Liver (tissue), 9 donors: Measurements from ENCODE around the gene FTO. TPM values are rescaled to one million over a fixed set of nuclear protein-coding genes. Genes with fewer than 3 reads are reported as not detected.
A peak's percentile ranks its signal among the peaks of the same experiment; 100 is the strongest.

ENCODE experiments used
- DNase-seq: peaks from one replicate; pipeline ENCODE4 v3.0.0-alpha.2; 2017; ENCODE audit warnings: low spot score
- H3K27ac ChIP-seq, 2 donors: one replicate each; pipeline ENCODE4 v1.7.0; 2013; ENCODE audit warnings: inconsistent platforms in 2 of 2, low read length in 2 of 2, control low read depth in 1 of 2, low read depth in 1 of 2, mild to moderate bottlenecking in 1 of 2
- H3K27me3 ChIP-seq, 4 donors: one replicate each; pipeline versions ENCODE4 v1.6.1 to v1.7.0; 2013; ENCODE audit warnings: low read length in 3 of 4, inconsistent platforms in 1 of 4, mild to moderate bottlenecking in 1 of 4, moderate library complexity in 1 of 4; ENCODE audit not compliant: control insufficient read depth in 4 of 4, insufficient read depth in 4 of 4
- H3K36me3 ChIP-seq, 4 donors: one replicate each; pipeline versions ENCODE4 v1.6.1 to v1.7.0; 2013; ENCODE audit warnings: low read length in 3 of 4, mild to moderate bottlenecking in 3 of 4, low read depth in 1 of 4, moderate library complexity in 1 of 4; ENCODE audit not compliant: control insufficient read depth in 4 of 4, insufficient read depth in 3 of 4
- H3K4me1 ChIP-seq, 4 donors: one replicate each; pipeline versions ENCODE4 v1.6.1 to v1.7.0; 2013; ENCODE audit warnings: low read length in 3 of 4, mild to moderate bottlenecking in 3 of 4, moderate library complexity in 1 of 4; ENCODE audit not compliant: control insufficient read depth in 4 of 4, insufficient read depth in 4 of 4
- H3K4me3 ChIP-seq, 3 donors: one replicate each; pipeline versions ENCODE4 v1.6.1 to v1.7.0; 2013; ENCODE audit warnings: low read length in 3 of 3, control low read depth in 1 of 3, low read depth in 1 of 3, mild to moderate bottlenecking in 1 of 3
- H3K9ac ChIP-seq, 2 donors: one replicate each; pipeline ENCODE4 v1.7.0; 2013; ENCODE audit warnings: low read length in 2 of 2, mild to moderate bottlenecking in 2 of 2, moderate library complexity in 2 of 2, control low read depth in 1 of 2, low read depth in 1 of 2
- H3K9me3 ChIP-seq, 4 donors: one replicate each; pipeline versions ENCODE4 v1.6.1 to v1.7.0; 2013; ENCODE audit warnings: low read length in 3 of 4; ENCODE audit not compliant: control insufficient read depth in 4 of 4
- HNF4A ChIP-seq, 2 donors: conservative IDR thresholded peaks; 2 replicates each; pipeline ENCODE4 v1.6.1; 2016; ENCODE audit warnings: antibody characterized with exemption in 2 of 2, mild to moderate bottlenecking in 2 of 2
- HNF4G ChIP-seq: IDR thresholded peaks from 2 replicates; pipeline ENCODE4 v1.6.1; 2016; ENCODE audit warnings: antibody characterized with exemption
- NR2F2 ChIP-seq: IDR thresholded peaks from 2 replicates; pipeline ENCODE4 v1.6.1; 2016; ENCODE audit warnings: antibody characterized with exemption
- RAD21 ChIP-seq, 2 donors: IDR thresholded peaks; 2 replicates each; pipeline ENCODE4 v1.6.1; 2016; ENCODE audit warnings: antibody characterized with exemption in 2 of 2, mild to moderate bottlenecking in 2 of 2
- RXRA ChIP-seq, 2 donors: IDR thresholded peaks; 2 replicates each; pipeline ENCODE4 v1.6.1; 2017 to 2018; ENCODE audit warnings: antibody characterized with exemption in 2 of 2, mild to moderate bottlenecking in 1 of 2
- SP1 ChIP-seq: IDR thresholded peaks from 2 replicates; pipeline ENCODE4 v1.6.1; 2018; ENCODE audit warnings: antibody characterized with exemption, mild to moderate bottlenecking
- YY1 ChIP-seq: IDR thresholded peaks from 2 replicates; pipeline ENCODE4 v1.6.1; 2016; ENCODE audit warnings: antibody characterized with exemption, mild to moderate bottlenecking
- WGBS: extraction: QIAGEN DNeasy Blood & Tissue Kit; methylation state at CpG from one replicate; pipeline ENCODE4 v1.1.7; 2013; 5-methylcytosine and 5-hydroxymethylcytosine counted together
- polyA plus RNA-seq, 2 donors: library from polyadenylated mRNA; stranded (reverse) in 1 of 2; unstranded in 1 of 2; fragments of 200-250 nt in 1 of 2; fragments of >200 nt in 1 of 2; fragmentation: Nextera tagmentation in 1 of 2; extraction: Ambion mirVana in 1 of 2; gene quantifications; one replicate each; pipeline versions ENCODE4 v1.2.1 to v1.2.3, GENCODE V29; 2013 to 2015
- total RNA-seq, 2 donors: library from RNA; depleted of rRNA; stranded (reverse); fragments of >200 nt; gene quantifications; one replicate each; pipeline ENCODE4 v1.2.3, GENCODE V29; 2014
- TF ChIP-seq, protein P1 (sequence below): IDR thresholded peaks from 2 replicates; pipeline ENCODE4 v1.6.1; 2016; ENCODE audit warnings: antibody characterized with exemption
- TF ChIP-seq, protein P2 (sequence below): IDR thresholded peaks from 2 replicates; pipeline ENCODE4 v1.6.1; 2016; ENCODE audit warnings: antibody characterized with exemption, mild to moderate bottlenecking
- TF ChIP-seq, protein P3 (sequence below): fragments of 150-350 bp; IDR thresholded peaks from 2 replicates; pipeline ENCODE4 v1.5.1; 2017; ENCODE audit warnings: improper control_type of control experiment, low read depth, low read length; ENCODE audit not compliant: missing input control
- donor health status: healthy.
- donor health status: healthy.
- donor health status: healthy.
- donor health status: healthy.
- donor health status: healthy.

FTO gene
- total and polyA plus RNA-seq, 4 donors, result 12.0 to 54.2 (median 24.6) TPM

DNA sequence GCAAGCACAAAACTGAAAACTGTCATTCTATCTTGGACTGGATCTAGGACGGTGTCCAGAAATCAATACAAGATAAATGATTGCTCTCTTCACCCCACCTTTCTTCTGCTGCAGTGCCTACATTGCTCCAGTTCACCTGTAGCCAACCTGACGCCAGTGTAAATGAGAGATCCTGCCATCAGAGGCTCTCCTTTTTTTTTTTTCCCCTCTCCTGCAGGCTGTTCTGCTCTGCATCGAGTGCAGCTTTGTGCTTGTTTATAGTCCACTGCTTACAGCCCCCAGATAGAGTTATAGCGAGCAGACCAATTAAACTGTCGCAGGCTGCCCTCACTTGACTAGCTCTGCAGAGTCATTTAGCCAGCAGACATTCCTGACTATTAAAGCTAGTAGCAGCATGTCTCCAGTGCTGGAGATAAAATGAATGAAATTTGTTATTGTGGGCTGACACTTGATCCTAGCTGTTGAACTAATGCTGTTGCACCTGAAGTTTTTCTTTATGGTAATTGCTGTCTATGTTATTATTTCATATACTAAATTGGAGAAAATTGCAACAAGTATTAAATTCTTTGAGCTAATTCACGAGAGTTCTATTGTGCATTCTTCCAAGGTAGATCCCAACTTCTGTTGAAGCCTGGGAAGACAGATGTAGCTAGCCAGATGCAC, 257.1 kb downstream of the FTO start:
- Histone ChIP-seq H3K36me3 (no peaks in the 10 kb centered on the region), H3K4me1 (peaks cover 0 to 6% (median 2%) of the 10 kb centered on the region in 4 donors), H3K9me3 (no peaks in the 10 kb centered on the region), H3K9ac (no peak overlapping the region), H3K27me3 (no peaks in the 10 kb centered on the region), H3K4me3 (no peak overlapping the region), H3K27ac (no peak overlapping the region)
- 71% methylated on average over 6 of the region's 6 CpGs for WGBS
- peak in 1 of 2 donors; percentile 5 for TF ChIP-seq RAD21 (IDR thresholded peaks at IDR 0.05)
- TF ChIP-seq HNF4A (conservative IDR thresholded peaks at IDR 0.05), result no peak
- DNase-seq, result no peak

DNA sequence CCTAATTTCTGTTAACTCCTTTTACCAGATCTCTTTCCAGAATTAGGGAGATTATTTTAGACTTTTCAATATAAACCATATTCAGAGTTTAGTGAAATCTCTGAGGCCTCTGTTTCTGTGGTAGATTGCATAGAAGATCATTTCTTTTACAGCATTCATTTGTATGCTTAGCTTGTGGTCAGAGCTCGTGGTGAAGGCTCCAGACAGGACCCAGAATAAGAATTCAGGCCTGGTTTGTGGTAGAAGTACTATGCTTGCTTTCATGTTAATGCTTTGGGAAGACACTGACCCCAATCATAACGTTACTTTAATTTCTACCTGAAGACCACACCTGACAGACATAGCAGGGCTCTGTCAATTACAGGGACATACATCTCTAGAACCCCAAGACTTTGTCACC, 258.1 kb downstream of the FTO start:
- no peaks in the 10 kb centered on the region for H3K36me3 ChIP-seq
- H3K4me3 ChIP-seq, result no peak overlapping the region
- no peak for DNase-seq
- 90% methylated on average over 2 of the region's 2 CpGs for WGBS
- TF ChIP-seq HNF4G (no peak), NR2F2 (no peak)
- TF ChIP-seq, protein P1, sequence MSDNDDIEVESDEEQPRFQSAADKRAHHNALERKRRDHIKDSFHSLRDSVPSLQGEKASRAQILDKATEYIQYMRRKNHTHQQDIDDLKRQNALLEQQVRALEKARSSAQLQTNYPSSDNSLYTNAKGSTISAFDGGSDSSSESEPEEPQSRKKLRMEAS, result no peak
- no peaks in the 10 kb centered on the region for H3K27me3 ChIP-seq
- H3K4me1 ChIP-seq, result peaks cover 0 to 6% (median 2%) of the 10 kb centered on the region in 4 donors
- H3K9me3 ChIP-seq, result no peaks in the 10 kb centered on the region
- H3K9ac ChIP-seq, result no peak overlapping the region
- no peak overlapping the region for H3K27ac ChIP-seq

DNA sequence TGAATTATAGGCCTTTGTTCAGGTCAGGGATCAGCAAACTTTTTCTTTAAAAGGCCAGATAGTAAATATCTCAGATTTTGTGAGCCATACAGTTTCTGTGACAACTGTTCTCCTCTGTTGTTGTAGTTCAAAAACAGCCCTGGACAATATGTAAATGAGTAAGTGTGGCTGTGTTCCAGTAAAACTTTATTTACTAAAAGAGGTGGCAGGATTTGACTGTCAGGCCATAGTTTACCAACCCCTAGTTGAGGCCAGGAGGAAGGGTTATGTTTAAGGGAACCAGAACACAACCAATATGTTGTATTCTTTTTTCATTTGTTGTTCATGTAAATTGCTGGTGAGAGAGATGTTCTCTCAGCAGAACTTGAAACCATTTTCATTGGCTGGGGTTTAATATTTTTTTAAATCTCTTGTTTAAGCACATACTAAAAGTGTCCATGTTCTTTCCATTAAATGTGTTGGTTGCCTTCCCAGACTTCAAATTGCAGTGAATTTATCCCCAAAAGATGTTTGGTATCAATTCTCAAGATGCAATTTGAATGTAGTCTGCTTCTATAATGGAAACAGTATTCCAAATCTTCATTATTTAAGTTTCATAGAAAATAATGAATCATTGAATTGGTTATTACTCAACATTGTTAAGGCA, 260.3 kb downstream of the FTO start:
- Histone ChIP-seq H3K27ac (no peak overlapping the region), H3K9ac (no peak overlapping the region), H3K36me3 (no peaks in the 10 kb centered on the region), H3K4me1 (peaks cover 0 to 6% (median 2%) of the 10 kb centered on the region in 4 donors), H3K4me3 (no peak overlapping the region), H3K27me3 (no peaks in the 10 kb centered on the region), H3K9me3 (no peaks in the 10 kb centered on the region)
- TF ChIP-seq, protein P2, sequence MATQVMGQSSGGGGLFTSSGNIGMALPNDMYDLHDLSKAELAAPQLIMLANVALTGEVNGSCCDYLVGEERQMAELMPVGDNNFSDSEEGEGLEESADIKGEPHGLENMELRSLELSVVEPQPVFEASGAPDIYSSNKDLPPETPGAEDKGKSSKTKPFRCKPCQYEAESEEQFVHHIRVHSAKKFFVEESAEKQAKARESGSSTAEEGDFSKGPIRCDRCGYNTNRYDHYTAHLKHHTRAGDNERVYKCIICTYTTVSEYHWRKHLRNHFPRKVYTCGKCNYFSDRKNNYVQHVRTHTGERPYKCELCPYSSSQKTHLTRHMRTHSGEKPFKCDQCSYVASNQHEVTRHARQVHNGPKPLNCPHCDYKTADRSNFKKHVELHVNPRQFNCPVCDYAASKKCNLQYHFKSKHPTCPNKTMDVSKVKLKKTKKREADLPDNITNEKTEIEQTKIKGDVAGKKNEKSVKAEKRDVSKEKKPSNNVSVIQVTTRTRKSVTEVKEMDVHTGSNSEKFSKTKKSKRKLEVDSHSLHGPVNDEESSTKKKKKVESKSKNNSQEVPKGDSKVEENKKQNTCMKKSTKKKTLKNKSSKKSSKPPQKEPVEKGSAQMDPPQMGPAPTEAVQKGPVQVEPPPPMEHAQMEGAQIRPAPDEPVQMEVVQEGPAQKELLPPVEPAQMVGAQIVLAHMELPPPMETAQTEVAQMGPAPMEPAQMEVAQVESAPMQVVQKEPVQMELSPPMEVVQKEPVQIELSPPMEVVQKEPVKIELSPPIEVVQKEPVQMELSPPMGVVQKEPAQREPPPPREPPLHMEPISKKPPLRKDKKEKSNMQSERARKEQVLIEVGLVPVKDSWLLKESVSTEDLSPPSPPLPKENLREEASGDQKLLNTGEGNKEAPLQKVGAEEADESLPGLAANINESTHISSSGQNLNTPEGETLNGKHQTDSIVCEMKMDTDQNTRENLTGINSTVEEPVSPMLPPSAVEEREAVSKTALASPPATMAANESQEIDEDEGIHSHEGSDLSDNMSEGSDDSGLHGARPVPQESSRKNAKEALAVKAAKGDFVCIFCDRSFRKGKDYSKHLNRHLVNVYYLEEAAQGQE, result no peak
- TF ChIP-seq RAD21 (IDR thresholded peaks at IDR 0.05) (no peak), YY1 (no peak), RXRA (IDR thresholded peaks at IDR 0.05) (peak in 1 of 2 donors; percentile 14), SP1 (no peak)
- TF ChIP-seq, protein P1, result no peak
- TF ChIP-seq, protein P3, sequence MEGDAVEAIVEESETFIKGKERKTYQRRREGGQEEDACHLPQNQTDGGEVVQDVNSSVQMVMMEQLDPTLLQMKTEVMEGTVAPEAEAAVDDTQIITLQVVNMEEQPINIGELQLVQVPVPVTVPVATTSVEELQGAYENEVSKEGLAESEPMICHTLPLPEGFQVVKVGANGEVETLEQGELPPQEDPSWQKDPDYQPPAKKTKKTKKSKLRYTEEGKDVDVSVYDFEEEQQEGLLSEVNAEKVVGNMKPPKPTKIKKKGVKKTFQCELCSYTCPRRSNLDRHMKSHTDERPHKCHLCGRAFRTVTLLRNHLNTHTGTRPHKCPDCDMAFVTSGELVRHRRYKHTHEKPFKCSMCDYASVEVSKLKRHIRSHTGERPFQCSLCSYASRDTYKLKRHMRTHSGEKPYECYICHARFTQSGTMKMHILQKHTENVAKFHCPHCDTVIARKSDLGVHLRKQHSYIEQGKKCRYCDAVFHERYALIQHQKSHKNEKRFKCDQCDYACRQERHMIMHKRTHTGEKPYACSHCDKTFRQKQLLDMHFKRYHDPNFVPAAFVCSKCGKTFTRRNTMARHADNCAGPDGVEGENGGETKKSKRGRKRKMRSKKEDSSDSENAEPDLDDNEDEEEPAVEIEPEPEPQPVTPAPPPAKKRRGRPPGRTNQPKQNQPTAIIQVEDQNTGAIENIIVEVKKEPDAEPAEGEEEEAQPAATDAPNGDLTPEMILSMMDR, result no peak
- no peak for DNase-seq
